ENCODE measurements around the gene TSHB. TPM values are rescaled to one million over a fixed set of nuclear protein-coding genes. Genes with fewer than 3 reads are reported as not detected.

TSHB gene
- total and polyA plus RNA-seq, 9 donors, result not detected

- no peak for DNase-seq
- H3K27ac ChIP-seq, result no peak overlapping the region
- no peaks in the 10 kb centered on the region for H3K4me1 ChIP-seq (ENCODE audit: insufficient read depth)
- H3K27me3 ChIP-seq, result no peaks in the 10 kb centered on the region
- H3K36me3 ChIP-seq, result no peaks in the 10 kb centered on the region
- WGBS, 3 donors, result 54 to 60% (median 57%) methylated on average over 4 of the region's 4 CpGs
- TF ChIP-seq, protein P1, sequence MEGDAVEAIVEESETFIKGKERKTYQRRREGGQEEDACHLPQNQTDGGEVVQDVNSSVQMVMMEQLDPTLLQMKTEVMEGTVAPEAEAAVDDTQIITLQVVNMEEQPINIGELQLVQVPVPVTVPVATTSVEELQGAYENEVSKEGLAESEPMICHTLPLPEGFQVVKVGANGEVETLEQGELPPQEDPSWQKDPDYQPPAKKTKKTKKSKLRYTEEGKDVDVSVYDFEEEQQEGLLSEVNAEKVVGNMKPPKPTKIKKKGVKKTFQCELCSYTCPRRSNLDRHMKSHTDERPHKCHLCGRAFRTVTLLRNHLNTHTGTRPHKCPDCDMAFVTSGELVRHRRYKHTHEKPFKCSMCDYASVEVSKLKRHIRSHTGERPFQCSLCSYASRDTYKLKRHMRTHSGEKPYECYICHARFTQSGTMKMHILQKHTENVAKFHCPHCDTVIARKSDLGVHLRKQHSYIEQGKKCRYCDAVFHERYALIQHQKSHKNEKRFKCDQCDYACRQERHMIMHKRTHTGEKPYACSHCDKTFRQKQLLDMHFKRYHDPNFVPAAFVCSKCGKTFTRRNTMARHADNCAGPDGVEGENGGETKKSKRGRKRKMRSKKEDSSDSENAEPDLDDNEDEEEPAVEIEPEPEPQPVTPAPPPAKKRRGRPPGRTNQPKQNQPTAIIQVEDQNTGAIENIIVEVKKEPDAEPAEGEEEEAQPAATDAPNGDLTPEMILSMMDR (IDR thresholded peaks at IDR 0.05), result no peak
- TF ChIP-seq EP300 (IDR thresholded peaks at IDR 0.05) (no peak), POLR2A (IDR thresholded peaks at IDR 0.05) (no peak)
- intact Hi-C loops (cut with DNase I), result no loop called here
- H3K9me3 ChIP-seq, result no peaks in the 10 kb centered on the region
- H3K4me3 ChIP-seq, result no peak overlapping the region
Measured at GRCh38 chr1:115060501-115060900, 30.9 kb downstream of the TSHB start.

- H3K27ac ChIP-seq, result no peak overlapping the region
- 80 to 91% (median 82%) methylated on average over 7 of the region's 7 CpGs for WGBS, 3 donors
- H3K27me3 ChIP-seq, result no peaks in the 10 kb centered on the region
- no peaks in the 10 kb centered on the region for H3K4me1 ChIP-seq (ENCODE audit: insufficient read depth)
- no peaks in the 10 kb centered on the region for H3K36me3 ChIP-seq
- no peak for DNase-seq
- no peak for TF ChIP-seq EP300 (IDR thresholded peaks at IDR 0.05)
- TF ChIP-seq POLR2A (IDR thresholded peaks at IDR 0.05), result no peak
- TF ChIP-seq, protein P1 (IDR thresholded peaks at IDR 0.05), result no peak
- intact Hi-C loops (cut with DNase I), result no loop called here
- no peak overlapping the region for H3K4me3 ChIP-seq
- H3K9me3 ChIP-seq, result no peaks in the 10 kb centered on the region
Measured at GRCh38 chr1:115062542-115063004, 32.9 kb downstream of the TSHB start.

DNA sequence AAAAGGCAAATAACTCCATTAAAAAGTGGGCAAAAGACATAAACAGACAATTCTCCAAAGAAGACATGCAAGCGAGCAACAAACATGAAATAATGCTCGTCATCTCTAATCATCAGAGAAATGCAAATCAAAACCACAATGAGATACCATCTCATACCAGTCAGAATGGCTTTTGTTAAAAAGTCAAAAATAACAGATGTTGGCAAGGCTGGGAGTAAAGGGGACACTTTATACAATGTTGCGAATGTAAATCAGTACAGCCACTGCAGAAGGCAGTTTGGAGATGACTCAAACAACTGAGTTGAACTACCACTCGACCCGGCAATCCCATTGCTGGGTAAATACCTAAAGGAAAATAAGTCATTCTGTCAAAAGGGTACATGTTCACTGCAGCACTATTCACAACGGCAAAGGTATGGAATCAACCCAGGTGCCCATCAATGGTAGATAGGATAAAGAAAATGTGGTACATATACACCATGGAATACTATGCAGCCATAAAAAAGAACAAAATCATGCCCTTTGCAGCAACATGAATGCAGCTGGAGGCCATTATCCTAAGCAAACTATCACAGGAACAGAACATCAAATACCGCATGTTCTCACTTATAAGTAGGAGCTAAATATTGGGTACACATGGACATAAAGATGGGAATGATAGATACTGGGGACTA, 33.7 kb downstream of the TSHB start:
- DNase-seq, result no peak
- intact Hi-C loops (cut with DNase I), result no loop called here
- H3K27me3 ChIP-seq, result no peaks in the 10 kb centered on the region
- no peak for TF ChIP-seq EP300 (IDR thresholded peaks at IDR 0.05)
- no peak for TF ChIP-seq POLR2A (IDR thresholded peaks at IDR 0.05)
- TF ChIP-seq, protein P1 (IDR thresholded peaks at IDR 0.05), result no peak
- H3K4me1 ChIP-seq (ENCODE audit: insufficient read depth), result no peaks in the 10 kb centered on the region
- H3K9me3 ChIP-seq, result no peaks in the 10 kb centered on the region
- H3K36me3 ChIP-seq, result no peaks in the 10 kb centered on the region
- no peak overlapping the region for H3K27ac ChIP-seq
- WGBS, 3 donors, result 88 to 90% (median 89%) methylated on average over 7 of the region's 7 CpGs
- H3K4me3 ChIP-seq, result no peak overlapping the region

- TF ChIP-seq, protein P1 (IDR thresholded peaks at IDR 0.05), result no peak
- TF ChIP-seq POLR2A (IDR thresholded peaks at IDR 0.05) (no peak), EP300 (IDR thresholded peaks at IDR 0.05) (no peak)
- Histone ChIP-seq H3K27me3 (no peaks in the 10 kb centered on the region), H3K4me1 (ENCODE audit: insufficient read depth) (no peaks in the 10 kb centered on the region), H3K4me3 (no peak overlapping the region), H3K27ac (no peak overlapping the region), H3K36me3 (no peaks in the 10 kb centered on the region), H3K9me3 (no peaks in the 10 kb centered on the region)
- no peak for DNase-seq
- intact Hi-C loops (cut with DNase I), result no loop called here
- WGBS, 3 donors, result 93 to 96% (median 96%) methylated on average over 3 of the region's 3 CpGs
Measured at GRCh38 chr1:115064461-115064860, 34.8 kb downstream of the TSHB start.

Measured in ovary (tissue), 9 donors.